Caki2 (cell line): Measurements from ENCODE around the gene GRM3. TPM values are rescaled to one million over a fixed set of nuclear protein-coding genes. Genes with fewer than 3 reads are reported as not detected.
A peak's percentile ranks its signal among the peaks of the same experiment; 100 is the strongest.

Experiments
- DNase-seq: peaks from one replicate; pipeline ENCODE4 v3.0.0-alpha.2; 2015; ENCODE audit warnings: low read depth
- in situ Hi-C: cut with HindIII; loops from 2 replicates; pipeline ENCODE4 v1.10.0; 2016; ENCODE audit warnings: low sequenced_read_pairs, low pct_unique_long_range_greater_than_20kb, mixed read lengths
- total RNA-seq: library from RNA; depleted of rRNA; stranded (reverse); fragments of >200 nt; shearing (Covaris generic); gene quantifications from 2 replicates; pipeline ENCODE4 v1.2.3, GENCODE V29; 2014; ENCODE audit warnings: low replicate concordance

The GRM3 gene
- total RNA-seq, 1 experiment from 2014 or later = not detected

- in situ Hi-C loops = no loop called here
- no peak for DNase-seq
These were observed 24.6 kb downstream of the GRM3 start for GRCh38 chr7:86668315-86668714.

DNA sequence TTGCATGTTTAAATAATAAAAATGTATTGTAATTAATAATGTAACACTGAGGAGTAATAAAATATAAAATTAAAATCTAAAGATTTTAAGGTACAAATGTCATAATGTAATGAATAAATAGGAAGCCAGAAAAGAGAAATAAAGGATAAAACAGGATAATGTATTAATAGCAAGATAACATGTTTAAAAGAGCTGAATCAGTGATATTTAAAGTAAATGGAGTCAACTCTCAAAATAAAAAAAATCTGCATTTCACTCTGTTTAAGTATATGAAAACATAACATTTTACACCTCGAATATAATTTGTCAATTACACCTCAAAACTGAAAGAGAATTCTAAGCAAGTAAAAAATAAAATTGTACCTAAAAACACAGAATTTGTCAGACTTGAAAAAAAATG lies 44.1 kb downstream of the GRM3 start:
- in situ Hi-C loops = no loop called here
- no peak for DNase-seq

DNA sequence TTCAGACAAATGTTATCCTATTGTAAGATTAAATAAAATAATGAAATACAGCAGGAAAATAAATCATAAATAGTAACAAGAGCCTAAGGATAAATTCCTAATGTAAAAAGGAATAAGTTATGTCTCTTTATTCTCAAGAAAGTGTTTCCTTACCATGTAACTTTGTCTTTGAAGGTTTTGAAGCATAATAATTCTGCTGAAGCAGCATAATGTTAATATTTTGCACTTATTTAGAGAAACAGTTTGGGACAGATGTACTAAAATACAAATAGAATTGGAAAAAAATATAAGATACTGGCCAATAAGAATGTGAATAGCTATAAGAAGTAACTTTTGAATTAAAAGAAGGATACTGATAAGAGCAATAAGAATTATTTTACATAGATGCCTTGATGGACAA lies 45.7 kb downstream of the GRM3 start:
- in situ Hi-C loops = no loop called here
- no peak for DNase-seq

GRCh38 chr7:86692755-86693154 lies 49.0 kb downstream of the GRM3 start:
- in situ Hi-C loops = no loop called here
- DNase-seq = no peak

- DNase-seq = no peak
- in situ Hi-C loops = no loop called here
These were observed 62.7 kb downstream of the GRM3 start for GRCh38 chr7:86706406-86706805.

GRCh38 chr7:86708031-86708680 lies 64.4 kb downstream of the GRM3 start:
- no peak for DNase-seq
- in situ Hi-C loops = no loop called here

- in situ Hi-C loops = no loop called here
- DNase-seq = no peak
These were observed 76.6 kb downstream of the GRM3 start for GRCh38 chr7:86720306-86720705.

- peak; percentile 31 for DNase-seq
- in situ Hi-C loops = no loop called here
These were observed 90.1 kb downstream of the GRM3 start for GRCh38 chr7:86733783-86734182.

- in situ Hi-C loops = no loop called here
- no peak for DNase-seq
These were observed 101.5 kb downstream of the GRM3 start for GRCh38 chr7:86745013-86745745.

DNA sequence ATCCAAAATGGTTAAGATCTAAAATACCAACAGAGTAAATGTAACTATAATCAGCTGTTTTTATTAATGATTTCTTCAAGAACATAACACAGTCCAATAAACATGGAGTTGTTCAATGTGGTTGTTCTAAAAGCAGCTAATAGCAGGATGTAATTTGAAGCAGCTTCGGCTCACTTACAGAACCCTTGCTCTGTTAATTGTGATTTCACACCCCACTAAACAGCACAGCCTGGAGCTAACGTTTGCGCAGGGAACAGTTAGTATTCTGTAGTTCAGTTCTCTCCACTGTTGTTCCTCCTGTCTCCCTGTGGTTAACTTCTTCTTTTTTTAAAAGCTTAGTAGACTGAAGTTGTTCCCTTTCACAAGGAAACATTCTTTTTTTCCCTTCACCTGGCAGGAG lies 104.0 kb downstream of the GRM3 start:
- DNase-seq = no peak
- in situ Hi-C loops = no loop called here

GRCh38 chr7:86748201-86748600 lies 104.5 kb downstream of the GRM3 start:
- DNase-seq = no peak
- in situ Hi-C loops = no loop called here

- in situ Hi-C loops = no loop called here
- DNase-seq = no peak
These were observed 105.4 kb downstream of the GRM3 start for GRCh38 chr7:86748843-86749719.

- DNase-seq = no peak
These were observed 106.3 kb downstream of the GRM3 start for GRCh38 chr7:86749741-86750665.

DNA sequence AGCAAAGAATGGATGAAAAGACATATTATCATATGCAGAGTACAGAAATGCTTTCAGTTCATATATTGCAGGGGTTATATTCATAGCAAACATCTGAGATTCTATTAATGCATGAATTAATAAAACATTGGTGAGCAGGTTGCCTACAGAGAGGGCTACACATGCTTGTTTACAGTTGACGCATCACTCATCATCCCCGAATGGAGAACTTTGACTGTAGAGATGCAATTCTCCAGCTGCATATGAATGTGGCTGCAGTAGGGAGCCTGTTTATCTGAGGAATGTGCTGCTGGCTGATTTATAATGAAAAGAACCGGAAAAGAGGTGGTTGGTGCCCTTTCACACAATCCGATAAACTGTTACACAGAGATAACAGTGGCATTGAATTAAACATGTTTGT lies 116.5 kb downstream of the GRM3 start:
- no peak for DNase-seq
- in situ Hi-C loops = no loop called here

More at GRCh38 chr7:86749741-86750665, 106.3 kb downstream of the GRM3 start:
- in situ Hi-C loops = no loop called here

DNA sequence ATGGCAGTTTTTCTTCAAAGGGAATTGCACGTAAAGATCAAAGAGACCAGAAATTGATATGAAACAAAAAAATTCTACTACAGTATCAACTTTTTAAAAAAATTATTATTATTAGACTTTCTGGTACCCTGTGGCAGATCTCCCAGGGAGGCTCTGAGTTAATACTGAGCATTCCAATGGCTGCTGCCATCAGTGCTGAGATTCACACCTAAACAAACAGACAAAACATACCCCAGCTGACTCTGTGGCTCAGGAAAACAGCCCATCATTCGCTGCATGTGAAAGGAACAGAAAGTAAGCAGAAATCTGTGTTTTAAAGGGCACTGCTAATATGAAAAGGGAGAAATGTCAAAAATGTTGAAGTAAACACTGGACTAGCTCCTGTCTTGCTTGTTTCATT lies 118.4 kb downstream of the GRM3 start:
- DNase-seq = no peak
- in situ Hi-C loops = no loop called here

DNA sequence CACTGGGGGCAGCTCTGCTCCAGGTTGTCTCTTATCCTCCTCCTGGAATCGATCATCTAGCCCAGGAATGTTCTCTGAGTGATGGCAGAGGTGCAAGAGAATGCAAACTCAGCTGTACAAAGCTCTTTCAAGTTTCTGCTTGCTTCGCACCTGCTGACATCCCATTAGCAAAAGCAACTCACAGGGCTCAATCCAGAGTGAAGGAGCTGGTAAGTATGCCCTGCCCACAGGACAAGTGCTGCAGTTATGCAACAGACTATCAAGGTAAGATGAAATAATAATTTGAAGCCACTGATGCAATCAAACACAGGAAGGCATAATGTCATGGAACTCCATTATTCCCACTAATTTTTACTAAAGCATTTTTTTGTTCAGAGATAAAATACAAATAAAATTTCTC lies 122.2 kb downstream of the GRM3 start:
- in situ Hi-C loops = no loop called here
- DNase-seq = no peak

GRCh38 chr7:86768394-86768793 lies 124.7 kb downstream of the GRM3 start:
- DNase-seq = no peak
- in situ Hi-C loops = no loop called here
